ENCODE results near the gene KIF23. TPM values are rescaled to one million over a fixed set of nuclear protein-coding genes. Genes with fewer than 3 reads are reported as not detected.

Gene KIF23
- total RNA-seq, 1 donor from 2014 or later, result 3.7 TPM

DNA sequence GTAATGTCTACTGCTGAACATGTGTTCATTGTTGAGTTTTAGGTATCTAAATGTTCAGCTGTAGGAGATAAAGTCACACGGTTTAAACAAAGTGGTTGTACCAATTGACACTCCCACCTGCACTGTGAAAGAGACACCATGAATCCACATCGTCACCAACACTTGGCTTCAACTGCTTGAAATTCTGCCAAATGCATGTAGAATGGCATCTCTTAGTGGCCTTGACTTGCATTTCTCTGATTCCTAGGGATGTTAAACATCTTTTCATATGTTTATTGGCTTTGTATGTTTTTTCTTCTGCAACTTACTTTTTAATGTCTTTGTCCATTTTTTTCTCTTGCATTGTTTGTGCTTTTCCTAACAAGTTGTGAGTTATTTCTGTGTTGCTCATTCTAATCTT, 81.9 kb downstream of the KIF23 start:
- Histone ChIP-seq H3K4me3 (ENCODE audit: low read depth, low read length) (no peak overlapping the region), H3K27me3 (ENCODE audit: control insufficient read depth, insufficient read depth, low read length) (no peaks in the 10 kb centered on the region), H3K36me3 (ENCODE audit: control insufficient read depth, insufficient read depth, low read length) (no peaks in the 10 kb centered on the region)
- TF ChIP-seq, protein P1, sequence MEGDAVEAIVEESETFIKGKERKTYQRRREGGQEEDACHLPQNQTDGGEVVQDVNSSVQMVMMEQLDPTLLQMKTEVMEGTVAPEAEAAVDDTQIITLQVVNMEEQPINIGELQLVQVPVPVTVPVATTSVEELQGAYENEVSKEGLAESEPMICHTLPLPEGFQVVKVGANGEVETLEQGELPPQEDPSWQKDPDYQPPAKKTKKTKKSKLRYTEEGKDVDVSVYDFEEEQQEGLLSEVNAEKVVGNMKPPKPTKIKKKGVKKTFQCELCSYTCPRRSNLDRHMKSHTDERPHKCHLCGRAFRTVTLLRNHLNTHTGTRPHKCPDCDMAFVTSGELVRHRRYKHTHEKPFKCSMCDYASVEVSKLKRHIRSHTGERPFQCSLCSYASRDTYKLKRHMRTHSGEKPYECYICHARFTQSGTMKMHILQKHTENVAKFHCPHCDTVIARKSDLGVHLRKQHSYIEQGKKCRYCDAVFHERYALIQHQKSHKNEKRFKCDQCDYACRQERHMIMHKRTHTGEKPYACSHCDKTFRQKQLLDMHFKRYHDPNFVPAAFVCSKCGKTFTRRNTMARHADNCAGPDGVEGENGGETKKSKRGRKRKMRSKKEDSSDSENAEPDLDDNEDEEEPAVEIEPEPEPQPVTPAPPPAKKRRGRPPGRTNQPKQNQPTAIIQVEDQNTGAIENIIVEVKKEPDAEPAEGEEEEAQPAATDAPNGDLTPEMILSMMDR (IDR thresholded peaks at IDR 0.05; ENCODE audit: insufficient read depth, low read length, severe bottlenecking), result no peak
- FAIRE-seq (no peak), DNase-seq (ENCODE audit: low read depth) (no peak)

- no peak for DNase-seq (ENCODE audit: low read depth)
- Histone ChIP-seq H3K27me3 (ENCODE audit: control insufficient read depth, insufficient read depth, low read length) (no peaks in the 10 kb centered on the region), H3K36me3 (ENCODE audit: control insufficient read depth, insufficient read depth, low read length) (no peaks in the 10 kb centered on the region), H3K4me3 (ENCODE audit: low read depth, low read length) (no peak overlapping the region)
- TF ChIP-seq, protein P1 (IDR thresholded peaks at IDR 0.05; ENCODE audit: insufficient read depth, low read length, severe bottlenecking), result no peak
- FAIRE-seq, result no peak
Observed at GRCh38 chr15:69497076-69497475, 82.9 kb downstream of the KIF23 start.

- DNase-seq (ENCODE audit: low read depth) (no peak), FAIRE-seq (no peak)
- Histone ChIP-seq H3K4me3 (ENCODE audit: low read depth, low read length) (no peak overlapping the region), H3K27me3 (ENCODE audit: control insufficient read depth, insufficient read depth, low read length) (no peaks in the 10 kb centered on the region), H3K36me3 (ENCODE audit: control insufficient read depth, insufficient read depth, low read length) (no peaks in the 10 kb centered on the region)
- TF ChIP-seq, protein P1 (IDR thresholded peaks at IDR 0.05; ENCODE audit: insufficient read depth, low read length, severe bottlenecking), result no peak
Observed at GRCh38 chr15:69497667-69498066, 83.5 kb downstream of the KIF23 start.

Other genes with a start within 250 kb of the KIF23 start
- gene PAQR5, start 115.4 kb upstream of the KIF23 start, total RNA-seq, result 0.53 and 3.6 TPM in 2 replicates
- gene RPLP1, start 38.5 kb downstream of the KIF23 start, total RNA-seq, result 47.4 and 57.4 TPM in 2 replicates